ENCODE measurements around the gene PLAAT1.

- TF ChIP-seq CTCF (IDR thresholded peaks at IDR 0.05; ENCODE audit: poor library complexity): no peak
- no peak for TF ChIP-seq EZH2 (IDR thresholded peaks at IDR 0.05; ENCODE audit: borderline replicate concordance)
Measured at GRCh38 chr3:193253986-193254660, 13.1 kb downstream of the PLAAT1 start.

All from hepatocyte (in vitro differentiated cells).